ENCODE data around the gene ZNF680. TPM values are rescaled to one million over a fixed set of nuclear protein-coding genes. Genes with fewer than 3 reads are reported as not detected.
"Not testable (repeated sequence)": the region's sequence is repeated elsewhere in the genome, so short reads cannot be mapped to it uniquely, and the experiment has no call there.

ZNF680 gene
- total RNA-seq, 1 experiment from 2014 or later: 11.2 TPM

GRCh38 chr7:64581391-64581790, 18.5 kb upstream of the ZNF680 start (continued):
- TF ChIP-seq SIN3A (IDR thresholded peaks at IDR 0.05; ENCODE audit: low read depth): no peak

GRCh38 chr7:64574540-64575099, 11.7 kb upstream of the ZNF680 start:
- TF ChIP-seq TCF7L2 (IDR thresholded peaks at IDR 0.05; ENCODE audit: borderline replicate concordance, extremely low read depth, insufficient read depth, insufficient read length): no peak
- TF ChIP-seq MAX (IDR thresholded peaks at IDR 0.05): no peak
- no peak for TF ChIP-seq ZBTB33 (IDR thresholded peaks at IDR 0.05; ENCODE audit: extremely low read depth, insufficient replicate concordance, low read length)
- TF ChIP-seq CBX3 (IDR thresholded peaks at IDR 0.05; ENCODE audit: low read depth): no peak
- TF ChIP-seq REST (IDR thresholded peaks at IDR 0.05; ENCODE audit: low read depth): no peak
- TF ChIP-seq ZNF274 (IDR thresholded peaks at IDR 0.05; ENCODE audit: low read depth, low read length): no peak
- no peak for TF ChIP-seq JUND (IDR thresholded peaks at IDR 0.05)
- no peak for TF ChIP-seq SP1 (IDR thresholded peaks at IDR 0.05; ENCODE audit: low read depth)
- no peak for TF ChIP-seq ZFX (IDR thresholded peaks at IDR 0.05)
- TF ChIP-seq EZH2phosphoT487 (IDR thresholded peaks at IDR 0.05; ENCODE audit: borderline replicate concordance): no peak
- TF ChIP-seq POLR2AphosphoS5 (IDR thresholded peaks at IDR 0.05; ENCODE audit: low read depth, low read length): no peak
- TF ChIP-seq FOSL1 (IDR thresholded peaks at IDR 0.05; ENCODE audit: low read depth): no peak
- TF ChIP-seq ELF1 (IDR thresholded peaks at IDR 0.05; ENCODE audit: borderline replicate concordance, low read depth): no peak
- intact Hi-C loops (cut with micrococcal nuclease): no loop called here
- ChIA-PET CTCF (no interaction called here), POLR2A (no interaction called here), RAD21 (ENCODE audit: low non-redundant PET in 1 of 2, low total read pairs in 2 of 2, uncharacterized antibody in 2 of 2, unreplicated experiment in 2 of 2) (no interaction called here)
- H3K4me3 ChIP-seq (replicated peaks in 1 of 2; ENCODE audit: low read depth in 1 of 2, low read length in 2 of 2): no peak overlapping the region
- no peaks in the 10 kb centered on the region for H3K9me2 ChIP-seq (ENCODE audit: insufficient read depth)
- H3K79me2 ChIP-seq (ENCODE audit: insufficient read depth, low read length): no peaks in the 10 kb centered on the region
- H3K9ac ChIP-seq (ENCODE audit: low read length): no peak overlapping the region
- H3K4me2 ChIP-seq (ENCODE audit: low read length): no peak overlapping the region
- H3K27me3 ChIP-seq (ENCODE audit: insufficient read depth, low read length): no peaks in the 10 kb centered on the region
- no peaks in the 10 kb centered on the region for H4K20me1 ChIP-seq (ENCODE audit: insufficient read depth)
- H3K36me3 ChIP-seq (ENCODE audit: control insufficient read depth in 1 of 2, insufficient read depth in 2 of 2, low read length in 2 of 2): no peaks in the 10 kb centered on the region
- ATAC-seq: no peak
- H3K27ac ChIP-seq (ENCODE audit: low read depth, low read length): no peak overlapping the region
- H3K4me1 ChIP-seq (ENCODE audit: control insufficient read depth in 1 of 2, insufficient read depth in 2 of 2, low read length in 2 of 2): no peaks in the 10 kb centered on the region
- no peak for DNase-seq (ENCODE audit: low read depth, low spot score)
- no peaks in the 10 kb centered on the region for H3K9me3 ChIP-seq (ENCODE audit: control insufficient read depth in 1 of 2, insufficient read depth in 1 of 2, low read depth in 1 of 2, low read length in 2 of 2)
- no peak overlapping the region for H2AFZ ChIP-seq (ENCODE audit: low read depth, low read length, poor library complexity, severe bottlenecking)
- no TSS peak for BruUV-seq (replicated peaks)

GRCh38 chr7:64570284-64570605, 7.4 kb upstream of the ZNF680 start:
- RAD21 ChIA-PET (ENCODE audit: low non-redundant PET in 1 of 2, low total read pairs in 2 of 2, uncharacterized antibody in 2 of 2, unreplicated experiment in 2 of 2); intact Hi-C loops (cut with micrococcal nuclease); DNase-seq (ENCODE audit: low read depth, low spot score); H3K36me3 ChIP-seq (ENCODE audit: control insufficient read depth in 1 of 2, insufficient read depth in 2 of 2, low read length in 2 of 2); CTCF ChIA-PET; H3K4me2 ChIP-seq (ENCODE audit: low read length); H2AFZ ChIP-seq (ENCODE audit: low read depth, low read length, poor library complexity, severe bottlenecking); H3K27ac ChIP-seq (ENCODE audit: low read depth, low read length); H3K9ac ChIP-seq (ENCODE audit: low read length); H3K27me3 ChIP-seq (ENCODE audit: insufficient read depth, low read length); BruUV-seq (replicated peaks); H3K79me2 ChIP-seq (ENCODE audit: insufficient read depth, low read length); H3K4me1 ChIP-seq (ENCODE audit: control insufficient read depth in 1 of 2, insufficient read depth in 2 of 2, low read length in 2 of 2); H4K20me1 ChIP-seq (ENCODE audit: insufficient read depth); H3K9me3 ChIP-seq (ENCODE audit: control insufficient read depth in 1 of 2, insufficient read depth in 1 of 2, low read depth in 1 of 2, low read length in 2 of 2); H3K4me3 ChIP-seq (replicated peaks in 1 of 2; ENCODE audit: low read depth in 1 of 2, low read length in 2 of 2); H3K9me2 ChIP-seq (ENCODE audit: insufficient read depth); ATAC-seq: not testable (repeated sequence)
- POLR2A ChIA-PET: interaction anchor here (0.6 kb wide), 1 partner anchor 25 kb away, joined by 3 read pairs; no protein-coding TSS in a partner anchor

All from HCT116 (cell line).